Measurements from ENCODE around the gene IL1RAPL1. TPM values are rescaled to one million over a fixed set of nuclear protein-coding genes. Genes with fewer than 3 reads are reported as not detected.

The IL1RAPL1 gene
- polyA plus RNA-seq, 1 donor from 2014 or later = not detected

DNA sequence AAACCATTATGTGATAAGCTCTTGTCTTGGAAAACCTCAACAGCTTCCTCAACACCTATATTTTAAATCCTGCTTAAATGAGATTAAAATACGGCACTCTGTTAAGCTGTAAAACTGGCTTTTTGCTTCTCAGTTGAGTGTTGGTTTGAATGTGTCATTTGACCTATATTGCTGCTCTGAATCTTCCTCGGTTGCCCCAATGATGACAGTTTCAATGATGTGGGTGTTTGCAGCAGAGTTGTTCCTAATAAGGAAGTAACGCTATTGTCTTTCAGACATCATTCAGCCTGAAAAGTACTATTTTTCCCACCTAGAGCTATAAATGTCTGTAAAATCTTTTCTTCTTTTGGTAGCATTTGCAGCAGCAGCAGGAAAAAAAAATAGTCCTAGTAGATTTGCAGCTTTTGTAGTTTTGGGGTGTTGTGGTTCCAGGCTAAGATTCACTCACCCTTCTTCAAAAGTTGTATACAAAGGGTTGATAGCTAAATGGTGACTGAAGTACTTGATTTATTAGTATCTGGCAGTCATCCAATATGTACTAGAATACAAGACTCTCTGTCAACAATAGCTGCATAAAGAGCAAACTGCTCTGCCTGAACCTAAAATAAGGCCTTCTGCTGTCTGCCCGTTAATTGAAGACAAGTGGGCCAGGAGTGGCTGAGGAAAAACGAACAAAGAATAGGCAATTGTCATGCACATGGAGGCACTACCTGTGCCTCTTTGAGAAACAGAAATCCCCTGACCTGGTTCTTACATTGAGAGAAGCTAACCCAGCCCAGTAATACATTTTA lies 333.1 kb downstream of the IL1RAPL1 start:
- no peaks in the 10 kb centered on the region for H3F3A ChIP-seq (ENCODE audit: insufficient read depth, low read length, poor library complexity, severe bottlenecking)
- TF ChIP-seq SMC3 (conservative IDR thresholded peaks at IDR 0.05; ENCODE audit: poor library complexity) (no peak), MXI1 (conservative IDR thresholded peaks at IDR 0.05; ENCODE audit: poor library complexity, severe bottlenecking) (no peak), EZH2 (IDR thresholded peaks at IDR 0.05; ENCODE audit: borderline replicate concordance, insufficient read depth, low read length, poor library complexity, severe bottlenecking) (no peak), EP300 (conservative IDR thresholded peaks at IDR 0.05; ENCODE audit: poor library complexity, severe bottlenecking) (no peak), CTCF (IDR thresholded peaks at IDR 0.05; ENCODE audit: poor library complexity, severe bottlenecking) (no peak), TAF1 (IDR thresholded peaks at IDR 0.05; ENCODE audit: low read depth) (no peak), RAD21 (conservative IDR thresholded peaks at IDR 0.05) (no peak), POLR2AphosphoS5 (IDR thresholded peaks at IDR 0.05) (no peak)
- TF ChIP-seq, protein P1, sequence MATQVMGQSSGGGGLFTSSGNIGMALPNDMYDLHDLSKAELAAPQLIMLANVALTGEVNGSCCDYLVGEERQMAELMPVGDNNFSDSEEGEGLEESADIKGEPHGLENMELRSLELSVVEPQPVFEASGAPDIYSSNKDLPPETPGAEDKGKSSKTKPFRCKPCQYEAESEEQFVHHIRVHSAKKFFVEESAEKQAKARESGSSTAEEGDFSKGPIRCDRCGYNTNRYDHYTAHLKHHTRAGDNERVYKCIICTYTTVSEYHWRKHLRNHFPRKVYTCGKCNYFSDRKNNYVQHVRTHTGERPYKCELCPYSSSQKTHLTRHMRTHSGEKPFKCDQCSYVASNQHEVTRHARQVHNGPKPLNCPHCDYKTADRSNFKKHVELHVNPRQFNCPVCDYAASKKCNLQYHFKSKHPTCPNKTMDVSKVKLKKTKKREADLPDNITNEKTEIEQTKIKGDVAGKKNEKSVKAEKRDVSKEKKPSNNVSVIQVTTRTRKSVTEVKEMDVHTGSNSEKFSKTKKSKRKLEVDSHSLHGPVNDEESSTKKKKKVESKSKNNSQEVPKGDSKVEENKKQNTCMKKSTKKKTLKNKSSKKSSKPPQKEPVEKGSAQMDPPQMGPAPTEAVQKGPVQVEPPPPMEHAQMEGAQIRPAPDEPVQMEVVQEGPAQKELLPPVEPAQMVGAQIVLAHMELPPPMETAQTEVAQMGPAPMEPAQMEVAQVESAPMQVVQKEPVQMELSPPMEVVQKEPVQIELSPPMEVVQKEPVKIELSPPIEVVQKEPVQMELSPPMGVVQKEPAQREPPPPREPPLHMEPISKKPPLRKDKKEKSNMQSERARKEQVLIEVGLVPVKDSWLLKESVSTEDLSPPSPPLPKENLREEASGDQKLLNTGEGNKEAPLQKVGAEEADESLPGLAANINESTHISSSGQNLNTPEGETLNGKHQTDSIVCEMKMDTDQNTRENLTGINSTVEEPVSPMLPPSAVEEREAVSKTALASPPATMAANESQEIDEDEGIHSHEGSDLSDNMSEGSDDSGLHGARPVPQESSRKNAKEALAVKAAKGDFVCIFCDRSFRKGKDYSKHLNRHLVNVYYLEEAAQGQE (IDR thresholded peaks at IDR 0.05; ENCODE audit: borderline replicate concordance) = no peak
- no peak overlapping the region for H3K27ac ChIP-seq (ENCODE audit: low read length)

GRCh38 chrX:28922106-28922505 lies 334.9 kb downstream of the IL1RAPL1 start:
- TF ChIP-seq, protein P1 (IDR thresholded peaks at IDR 0.05; ENCODE audit: borderline replicate concordance) = no peak
- TF ChIP-seq RAD21 (conservative IDR thresholded peaks at IDR 0.05) = no peak
- no peak for TF ChIP-seq EZH2 (IDR thresholded peaks at IDR 0.05; ENCODE audit: borderline replicate concordance, insufficient read depth, low read length, poor library complexity, severe bottlenecking)

More for the DNA sequence above, 333.1 kb downstream of the IL1RAPL1 start:
- H2AFZ ChIP-seq (ENCODE audit: low read depth, low read length) = no peak overlapping the region
- H3K9me2 ChIP-seq (ENCODE audit: insufficient read depth, low read length) = no peaks in the 10 kb centered on the region
- no peaks in the 10 kb centered on the region for H3K9me3 ChIP-seq (ENCODE audit: low read length)
- no peak overlapping the region for H3K4me3 ChIP-seq (ENCODE audit: low read length)
- H3K27me3 ChIP-seq (ENCODE audit: insufficient read depth, low read depth, low read length) = no peaks in the 10 kb centered on the region
- H3K79me2 ChIP-seq (replicated peaks; ENCODE audit: insufficient read depth, low read length) = no peaks in the 10 kb centered on the region
- H4K20me1 ChIP-seq (ENCODE audit: insufficient read depth) = no peaks in the 10 kb centered on the region
- no peak overlapping the region for H3K9ac ChIP-seq (ENCODE audit: low read length)
- no peaks in the 10 kb centered on the region for H3K36me3 ChIP-seq (ENCODE audit: insufficient read depth, low read length)
- no peak overlapping the region for H3K4me2 ChIP-seq (ENCODE audit: low read length)

More at GRCh38 chrX:28922106-28922505, 334.9 kb downstream of the IL1RAPL1 start:
- no peak overlapping the region for H2AFZ ChIP-seq (ENCODE audit: low read depth, low read length)
- H3K27me3 ChIP-seq (ENCODE audit: insufficient read depth, low read depth, low read length) = no peaks in the 10 kb centered on the region
- H4K20me1 ChIP-seq (ENCODE audit: insufficient read depth) = no peaks in the 10 kb centered on the region
- no peak overlapping the region for H3K27ac ChIP-seq (ENCODE audit: low read length)
- H3K9me3 ChIP-seq (ENCODE audit: low read length) = no peaks in the 10 kb centered on the region
- H3K9ac ChIP-seq (ENCODE audit: low read length) = no peak overlapping the region
- no peaks in the 10 kb centered on the region for H3F3A ChIP-seq (ENCODE audit: insufficient read depth, low read length, poor library complexity, severe bottlenecking)
- H3K79me2 ChIP-seq (replicated peaks; ENCODE audit: insufficient read depth, low read length) = no peaks in the 10 kb centered on the region
- H3K4me2 ChIP-seq (ENCODE audit: low read length) = no peak overlapping the region
- no peak overlapping the region for H3K4me3 ChIP-seq (ENCODE audit: low read length)
- H3K36me3 ChIP-seq (ENCODE audit: insufficient read depth, low read length) = no peaks in the 10 kb centered on the region
- H3K9me2 ChIP-seq (ENCODE audit: insufficient read depth, low read length) = no peaks in the 10 kb centered on the region
